Loucy (cell line): Measurements from ENCODE around the gene NFYA.

Source experiments
- H2AFZ ChIP-seq: fragments of 200-600 bp; sonication (generic); 2 replicates; pipeline ENCODE4 v1.6.0; 2016; ENCODE audit warnings: antibody characterized with exemption, mild to moderate bottlenecking, low read length, moderate library complexity
- H3F3A ChIP-seq: fragments of 200-600 bp; 2 replicates; pipeline ENCODE4 v1.6.0; 2016; ENCODE audit warnings: antibody characterized with exemption, low read depth, mild to moderate bottlenecking
- H3K27me3 ChIP-seq: fragments of 200-600 bp; sonication (generic); 2 replicates; pipeline ENCODE4 v1.6.1; 2014; ENCODE audit warnings: low read length, mild to moderate bottlenecking; ENCODE audit not compliant: insufficient read depth, poor library complexity, severe bottlenecking
- H3K36me3 ChIP-seq: fragments of 200-600 bp; sonication (generic); 2 replicates; pipeline ENCODE4 v1.6.1; 2016; ENCODE audit warnings: low read length; ENCODE audit not compliant: insufficient read depth
- H3K4me1 ChIP-seq: fragments of 200-600 bp; sonication (generic); 2 replicates; pipeline ENCODE4 v1.5.1; 2014; ENCODE audit warnings: low read length, mild to moderate bottlenecking; ENCODE audit not compliant: insufficient read depth, poor library complexity, severe bottlenecking
- H3K4me2 ChIP-seq: fragments of 200-600 bp; sonication (generic); 2 replicates; pipeline ENCODE4 v1.6.0; 2014; ENCODE audit warnings: antibody characterized with exemption, low read length, low read depth, mild to moderate bottlenecking; ENCODE audit not compliant: poor library complexity, severe bottlenecking
- H3K4me3 ChIP-seq: fragments of 200-600 bp; sonication (generic); 2 replicates; pipeline ENCODE4 v1.5.1; 2014; ENCODE audit warnings: low read length, mild to moderate bottlenecking, mixed read lengths; ENCODE audit not compliant: poor library complexity, severe bottlenecking
- H3K79me2 ChIP-seq: fragments of 200-600 bp; sonication (generic); 2 replicates; pipeline ENCODE4 v1.6.1; 2014; ENCODE audit warnings: low read length; ENCODE audit not compliant: insufficient read depth
- H3K9ac ChIP-seq: fragments of 200-600 bp; sonication (generic); 2 replicates; pipeline ENCODE4 v1.6.0; 2014; ENCODE audit warnings: mild to moderate bottlenecking, low read depth, low read length, moderate library complexity; ENCODE audit not compliant: poor library complexity, severe bottlenecking
- H3K9me2 ChIP-seq: fragments of 200-600 bp; sonication (generic); replicated peaks from 2 replicates; pipeline ENCODE4 v1.6.1; 2016; ENCODE audit warnings: low read depth, low read length, mixed read lengths
- H3K9me3 ChIP-seq: fragments of 200-600 bp; sonication (generic); 2 replicates; pipeline ENCODE4 v1.6.1; 2014; ENCODE audit warnings: mild to moderate bottlenecking, antibody characterized with exemption, low read length, low read depth; ENCODE audit not compliant: insufficient read depth
- H4K20me1 ChIP-seq: fragments of 200-600 bp; sonication (generic); 2 replicates; pipeline ENCODE4 v1.6.0; 2014; ENCODE audit warnings: antibody characterized with exemption, low read length, mild to moderate bottlenecking; ENCODE audit not compliant: insufficient read depth, poor library complexity, severe bottlenecking
- EZH2phosphoT487 ChIP-seq: fragments of 200-600 bp; IDR thresholded peaks from 2 replicates; pipeline ENCODE4 v1.6.1; 2018; ENCODE audit warnings: antibody characterized with exemption, mild to moderate bottlenecking, moderate library complexity, borderline replicate concordance
- TF ChIP-seq, protein P1 (sequence below): fragments of 200-600 bp; sonication (generic); conservative IDR thresholded peaks from 2 replicates; pipeline ENCODE4 v1.5.1; 2014; ENCODE audit warnings: mild to moderate bottlenecking, antibody characterized with exemption, low read length

NFYA gene

GRCh38 chr6:41063884-41064285 lies 8.9 kb upstream of the NFYA start:
- Histone ChIP-seq H3K4me1 (peaks cover 18% of the 10 kb centered on the region), H3K9me2 (no peaks in the 10 kb centered on the region), H3K9ac (no peak overlapping the region), H3K4me3 (no peak overlapping the region), H2AFZ (no peak overlapping the region), H3K27me3 (no peaks in the 10 kb centered on the region), H3K79me2 (peaks cover 7% of the 10 kb centered on the region; the same call in 1 of the 2 replicates), H3K9me3 (no peaks in the 10 kb centered on the region), H4K20me1 (no peaks in the 10 kb centered on the region), H3F3A (peaks cover 4% of the 10 kb centered on the region; the same call in 1 of the 2 replicates), H3K4me2 (no peak overlapping the region), H3K36me3 (no peaks in the 10 kb centered on the region; the same call in 1 of the 2 replicates)
- TF ChIP-seq, protein P1, sequence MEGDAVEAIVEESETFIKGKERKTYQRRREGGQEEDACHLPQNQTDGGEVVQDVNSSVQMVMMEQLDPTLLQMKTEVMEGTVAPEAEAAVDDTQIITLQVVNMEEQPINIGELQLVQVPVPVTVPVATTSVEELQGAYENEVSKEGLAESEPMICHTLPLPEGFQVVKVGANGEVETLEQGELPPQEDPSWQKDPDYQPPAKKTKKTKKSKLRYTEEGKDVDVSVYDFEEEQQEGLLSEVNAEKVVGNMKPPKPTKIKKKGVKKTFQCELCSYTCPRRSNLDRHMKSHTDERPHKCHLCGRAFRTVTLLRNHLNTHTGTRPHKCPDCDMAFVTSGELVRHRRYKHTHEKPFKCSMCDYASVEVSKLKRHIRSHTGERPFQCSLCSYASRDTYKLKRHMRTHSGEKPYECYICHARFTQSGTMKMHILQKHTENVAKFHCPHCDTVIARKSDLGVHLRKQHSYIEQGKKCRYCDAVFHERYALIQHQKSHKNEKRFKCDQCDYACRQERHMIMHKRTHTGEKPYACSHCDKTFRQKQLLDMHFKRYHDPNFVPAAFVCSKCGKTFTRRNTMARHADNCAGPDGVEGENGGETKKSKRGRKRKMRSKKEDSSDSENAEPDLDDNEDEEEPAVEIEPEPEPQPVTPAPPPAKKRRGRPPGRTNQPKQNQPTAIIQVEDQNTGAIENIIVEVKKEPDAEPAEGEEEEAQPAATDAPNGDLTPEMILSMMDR, result no peak
- no peak for TF ChIP-seq EZH2phosphoT487

- H3K9me3 ChIP-seq, result no peaks in the 10 kb centered on the region
- no peak overlapping the region for H3K9ac ChIP-seq
- H3K4me2 ChIP-seq, result no peak overlapping the region
- peaks cover 4% of the 10 kb centered on the region; the same call in 1 of the 2 replicates for H3F3A ChIP-seq
- H3K4me3 ChIP-seq, result no peak overlapping the region
- no peaks in the 10 kb centered on the region for H4K20me1 ChIP-seq
- no peak for TF ChIP-seq EZH2phosphoT487
- TF ChIP-seq, protein P1, result no peak
- H3K9me2 ChIP-seq, result no peaks in the 10 kb centered on the region
- no peak overlapping the region for H2AFZ ChIP-seq
- no peaks in the 10 kb centered on the region for H3K27me3 ChIP-seq
- peaks cover 23% of the 10 kb centered on the region for H3K4me1 ChIP-seq
- H3K79me2 ChIP-seq, result peaks cover 10% of the 10 kb centered on the region; the same call in 1 of the 2 replicates
- no peaks in the 10 kb centered on the region; the same call in 1 of the 2 replicates for H3K36me3 ChIP-seq
Observed at GRCh38 chr6:41064841-41065240, 7.9 kb upstream of the NFYA start.

GRCh38 chr6:41065550-41066026 lies 7.2 kb upstream of the NFYA start:
- no peak overlapping the region for H3K4me2 ChIP-seq
- H3K4me3 ChIP-seq, result no peak overlapping the region
- no peak for TF ChIP-seq EZH2phosphoT487
- TF ChIP-seq, protein P1, result no peak
- H3K9ac ChIP-seq, result no peak overlapping the region
- no peaks in the 10 kb centered on the region for H3K27me3 ChIP-seq
- no peaks in the 10 kb centered on the region for H3K9me2 ChIP-seq
- H3K9me3 ChIP-seq, result no peaks in the 10 kb centered on the region
- H2AFZ ChIP-seq, result no peak overlapping the region
- no peaks in the 10 kb centered on the region for H4K20me1 ChIP-seq
- H3K4me1 ChIP-seq, result peaks cover 29% of the 10 kb centered on the region
- no peaks in the 10 kb centered on the region; the same call in 1 of the 2 replicates for H3K36me3 ChIP-seq
- peaks cover 4% of the 10 kb centered on the region; the same call in 1 of the 2 replicates for H3F3A ChIP-seq
- H3K79me2 ChIP-seq, result peaks cover 17% of the 10 kb centered on the region
